ENCODE data around the gene SLC37A3. TPM values are rescaled to one million over a fixed set of nuclear protein-coding genes. Genes with fewer than 3 reads are reported as not detected.
A peak's percentile ranks its signal among the peaks of the same experiment; 100 is the strongest.

Gene SLC37A3
- total and polyA plus RNA-seq, 2 of the 13 experiments (the other 11 are each of a cell fraction or from before 2014, with no cell fraction given), result 21.3 to 27.9 TPM

DNA sequence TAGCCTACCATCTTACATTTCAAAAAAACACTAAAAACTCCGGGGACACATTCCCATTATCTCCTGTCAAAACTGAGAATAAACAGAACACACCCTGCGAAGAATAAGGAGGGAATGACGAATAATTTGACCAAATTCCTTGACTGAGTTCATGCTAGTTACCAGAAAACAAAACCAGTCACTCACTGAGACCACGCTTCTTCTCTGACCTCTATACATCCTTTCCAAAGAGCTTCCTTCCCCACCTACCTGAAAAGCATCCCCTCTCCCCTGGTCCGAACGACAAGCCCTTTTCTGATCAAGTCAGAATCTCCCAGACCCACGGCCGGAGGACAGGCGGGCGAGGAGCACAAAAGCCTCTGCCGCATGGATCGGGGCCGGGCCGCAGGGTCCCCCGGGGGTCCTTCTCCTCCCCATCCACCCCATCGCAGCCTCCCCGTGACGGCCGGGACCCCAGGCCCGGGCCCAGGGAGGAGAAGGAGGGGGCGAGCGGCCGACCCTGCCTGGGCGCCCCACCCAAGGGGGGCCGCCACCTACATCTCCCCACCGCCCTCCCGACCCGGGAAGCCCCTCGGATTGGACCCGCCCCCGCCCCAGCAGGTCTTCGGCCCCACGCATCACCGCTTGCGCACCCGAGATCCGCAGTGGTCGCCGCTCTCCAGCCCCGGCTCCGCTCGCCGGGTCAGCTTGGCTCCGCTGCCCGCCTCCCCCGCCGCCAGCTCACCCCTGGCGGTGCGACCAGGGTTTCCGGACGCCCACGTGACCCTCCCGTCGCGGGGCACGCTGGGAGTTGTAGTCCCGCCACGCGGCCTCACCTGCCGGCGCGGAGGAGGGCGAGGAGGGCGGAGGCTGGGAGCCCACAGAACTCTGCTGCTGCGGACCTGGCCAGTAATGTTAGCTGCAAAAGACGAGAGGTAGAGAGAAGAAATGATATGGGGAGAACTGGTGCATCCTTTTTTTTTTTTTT is at the start of gene SLC37A3 (continued):
- TF ChIP-seq ARID4A (CRISPR knock-in tag; IDR thresholded peaks at IDR 0.05; ENCODE audit: borderline replicate concordance) (peak; percentile 80; the same call in 1 of the 2 replicates), ASH2L (IDR thresholded peaks at IDR 0.05; ENCODE audit: insufficient read length, low read depth, low read length) (peak; percentile 54), NFRKB (IDR thresholded peaks at IDR 0.05) (no peak), TBX2 (CRISPR knock-in tag; IDR thresholded peaks at IDR 0.05; ENCODE audit: borderline replicate concordance) (peak; percentile 46; the same call in 1 of the 2 replicates), GABPB1 (CRISPR knock-in tag; IDR thresholded peaks at IDR 0.05) (peak; percentile 95), TAF15 (IDR thresholded peaks at IDR 0.05; ENCODE audit: low read depth, low read length, poor library complexity, severe bottlenecking) (no peak), AHDC1 (CRISPR knock-in tag; IDR thresholded peaks at IDR 0.05; ENCODE audit: borderline replicate concordance) (no peak), ZNF331 (CRISPR knock-in tag; IDR thresholded peaks at IDR 0.05) (peak; percentile 62; the same call in 1 of the 2 replicates), ESRRA (CRISPR knock-in tag; IDR thresholded peaks at IDR 0.05; ENCODE audit: low read depth) (no peak), PPARG (CRISPR knock-in tag; conservative IDR thresholded peaks at IDR 0.05) (0 out of 2 replicates have a peak, but pooled peaks have one; percentile 13), ELK4 (CRISPR knock-in tag; IDR thresholded peaks at IDR 0.05; ENCODE audit: borderline replicate concordance) (no peak), NPAS2 (CRISPR knock-in tag; IDR thresholded peaks at IDR 0.05; ENCODE audit: borderline replicate concordance) (no peak), PRDM4 (CRISPR knock-in tag; IDR thresholded peaks at IDR 0.05; ENCODE audit: borderline replicate concordance) (no peak)

Data from HepG2 (cell line).